Measurements from ENCODE around the gene RETSAT.
"Not testable (repeated sequence)": the region's sequence is repeated elsewhere in the genome, so short reads cannot be mapped to it uniquely, and the experiment has no call there.

Gene RETSAT

DNA sequence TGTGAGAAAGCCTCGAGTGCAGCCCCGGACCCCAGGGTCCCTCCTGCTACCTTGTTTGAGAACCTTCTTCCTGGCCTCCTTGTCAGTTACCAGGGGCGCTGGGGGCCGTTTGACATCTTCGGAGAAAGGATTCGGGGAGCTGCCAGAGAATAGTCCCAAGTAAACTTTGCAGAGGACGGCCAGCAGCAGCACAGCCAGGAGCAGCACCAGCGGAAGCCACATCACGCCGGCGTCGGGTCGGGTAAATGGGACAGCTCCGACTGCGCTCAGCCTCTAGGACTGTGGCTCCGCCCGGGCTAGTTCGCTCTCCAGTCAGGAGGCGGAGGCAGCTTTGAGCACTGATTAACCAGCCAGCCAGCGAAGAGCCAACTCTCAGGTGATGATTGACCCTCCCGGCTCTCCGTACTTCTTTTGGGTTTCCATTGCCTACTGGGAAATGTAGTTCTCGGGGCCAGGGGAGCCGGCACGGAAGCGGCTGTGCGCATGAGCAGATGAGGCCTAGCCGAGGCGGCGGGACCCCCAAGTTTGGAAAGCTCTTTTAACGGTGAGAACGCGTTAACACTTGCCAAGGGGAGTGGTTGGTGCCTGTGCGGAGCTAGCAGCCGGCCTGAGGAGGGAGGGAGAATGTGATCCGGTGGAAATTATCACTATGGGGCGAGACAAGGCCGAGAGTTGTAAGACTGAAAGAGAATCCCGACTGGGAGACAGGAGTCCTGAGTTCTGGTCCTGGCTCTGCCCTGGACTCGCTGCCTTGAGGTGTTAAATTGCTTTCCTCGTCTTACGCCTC is at the start of gene RETSAT, which contains the start of gene ELMOD3:
RETSAT (minus strand) TSS at position 243 of the 787 bp plus-strand sequence; CDS start at position 222, 21 bp downstream.
ELMOD3 (plus strand) TSS at position 484 of the 787 bp plus-strand sequence. CDS start 2,430 bp downstream, outside the sequence.
- DNase-seq, result peak; percentile 87

DNA sequence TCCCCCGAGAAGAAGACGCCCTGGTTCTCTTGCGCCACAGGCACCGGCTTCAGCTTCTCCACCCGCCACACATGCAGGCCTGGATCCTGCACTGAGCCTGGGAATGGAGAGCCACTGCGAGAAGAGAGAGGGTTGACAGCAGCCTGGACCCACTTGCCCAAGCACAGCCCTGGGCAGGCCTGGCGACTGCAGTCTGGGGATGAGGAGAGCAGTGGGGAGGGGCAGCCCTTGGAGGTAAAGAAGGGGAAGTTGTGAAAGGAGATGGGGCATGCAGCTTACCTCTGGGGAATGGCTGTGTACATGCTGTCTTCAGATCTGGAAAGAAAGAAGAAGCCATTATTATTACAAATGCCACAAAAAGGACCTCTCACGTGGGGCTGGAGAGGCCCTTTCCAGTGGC is 47.5 kb upstream of the RETSAT start:
- DNase-seq, result no peak

DNA sequence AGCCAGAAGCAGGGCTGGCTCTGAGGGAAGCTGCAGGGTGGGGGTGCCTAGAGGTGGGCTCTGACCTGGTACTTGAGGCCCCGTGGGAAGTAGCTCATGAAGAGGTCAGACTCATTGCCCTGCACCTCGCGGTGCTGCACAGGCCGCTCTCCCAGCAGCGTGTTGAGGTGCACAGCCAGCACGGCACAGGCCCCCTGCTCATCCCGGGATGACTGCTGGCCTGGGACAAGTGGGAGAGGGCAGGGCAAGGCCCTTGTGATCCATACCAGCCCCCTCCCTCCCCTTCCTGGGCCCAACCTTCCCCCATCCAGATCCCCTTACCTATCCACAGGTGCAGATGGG is 47.1 kb upstream of the RETSAT start:
- no peak for DNase-seq

DNA sequence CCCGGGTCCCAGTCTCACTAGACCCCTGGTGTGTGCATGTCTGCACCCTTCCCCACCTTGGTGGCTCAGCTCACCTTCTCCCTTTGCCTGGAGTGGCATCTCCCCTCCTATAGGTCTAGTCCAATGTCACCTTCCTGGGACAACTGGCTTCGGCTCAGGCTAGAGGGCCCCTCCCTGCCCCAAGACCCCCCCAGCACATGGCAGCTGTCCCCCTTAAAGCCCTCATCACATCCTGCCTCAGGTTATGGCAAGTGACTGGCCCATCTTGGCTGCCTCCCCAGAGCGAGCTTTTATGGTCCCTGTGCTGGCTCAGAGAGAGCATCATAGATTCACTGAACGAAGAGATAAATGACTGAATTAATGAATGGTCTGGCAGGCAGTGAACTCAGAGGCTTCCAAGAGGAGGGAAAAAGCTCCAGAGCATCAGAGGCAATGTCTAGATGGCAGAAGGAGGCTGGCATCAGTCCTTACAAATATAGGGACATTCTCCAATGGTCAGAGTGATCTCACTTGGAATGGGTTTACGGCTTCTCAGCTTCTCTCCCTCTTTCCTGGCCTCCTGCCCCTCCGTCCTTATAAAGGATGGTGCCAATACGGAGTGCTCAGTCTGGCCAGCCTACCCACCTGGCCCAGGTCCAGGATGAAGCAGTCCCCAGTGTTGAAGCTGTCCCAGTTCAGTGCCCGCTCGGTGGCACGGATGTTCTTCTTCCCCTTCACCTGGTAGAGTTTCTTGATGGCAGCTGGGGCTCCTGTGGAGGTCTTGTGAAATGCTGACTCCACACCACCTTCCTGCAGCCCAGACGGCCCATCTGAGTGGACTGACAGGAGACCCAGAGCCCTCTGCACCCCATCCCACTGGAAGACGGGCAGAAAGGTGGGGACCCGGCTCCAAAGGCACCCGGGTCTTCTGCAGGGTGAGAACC is 46.5 kb upstream of the RETSAT start:
- DNase-seq, result no peak

DNA sequence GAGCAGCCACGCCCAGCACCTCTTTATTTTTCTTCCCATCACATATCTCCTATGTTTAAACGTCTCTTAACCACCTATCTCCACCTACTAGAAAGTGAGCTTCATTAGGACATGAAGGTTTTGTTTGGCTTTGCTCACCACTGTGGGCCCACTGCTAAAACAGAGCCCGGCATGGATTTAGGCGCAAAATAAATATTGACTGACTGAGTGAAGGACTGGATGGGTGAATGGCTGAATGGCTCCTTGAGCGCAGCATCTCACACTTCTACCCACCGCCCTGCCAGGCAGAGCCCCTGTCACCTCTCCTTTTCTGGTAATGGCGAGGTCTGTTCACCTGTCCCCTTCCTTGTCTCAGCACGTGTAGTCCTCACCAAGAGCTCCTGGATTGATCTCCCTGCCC is 45.7 kb upstream of the RETSAT start:
- no peak for DNase-seq

DNA sequence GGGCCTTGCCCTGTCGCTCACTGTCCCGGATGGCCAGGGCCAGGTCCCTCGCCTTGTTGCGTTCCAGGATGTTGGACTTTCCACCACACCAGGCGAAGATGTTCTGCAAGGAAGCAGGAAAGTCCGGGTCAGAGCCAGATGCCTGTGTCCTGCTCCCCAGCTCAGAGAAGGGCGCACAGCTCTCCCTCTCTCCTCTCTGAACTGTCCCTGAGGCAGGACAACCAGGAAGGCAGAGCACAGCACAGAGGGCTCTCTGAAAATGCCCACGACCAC is 44.8 kb upstream of the RETSAT start:
- DNase-seq, result no peak

DNA sequence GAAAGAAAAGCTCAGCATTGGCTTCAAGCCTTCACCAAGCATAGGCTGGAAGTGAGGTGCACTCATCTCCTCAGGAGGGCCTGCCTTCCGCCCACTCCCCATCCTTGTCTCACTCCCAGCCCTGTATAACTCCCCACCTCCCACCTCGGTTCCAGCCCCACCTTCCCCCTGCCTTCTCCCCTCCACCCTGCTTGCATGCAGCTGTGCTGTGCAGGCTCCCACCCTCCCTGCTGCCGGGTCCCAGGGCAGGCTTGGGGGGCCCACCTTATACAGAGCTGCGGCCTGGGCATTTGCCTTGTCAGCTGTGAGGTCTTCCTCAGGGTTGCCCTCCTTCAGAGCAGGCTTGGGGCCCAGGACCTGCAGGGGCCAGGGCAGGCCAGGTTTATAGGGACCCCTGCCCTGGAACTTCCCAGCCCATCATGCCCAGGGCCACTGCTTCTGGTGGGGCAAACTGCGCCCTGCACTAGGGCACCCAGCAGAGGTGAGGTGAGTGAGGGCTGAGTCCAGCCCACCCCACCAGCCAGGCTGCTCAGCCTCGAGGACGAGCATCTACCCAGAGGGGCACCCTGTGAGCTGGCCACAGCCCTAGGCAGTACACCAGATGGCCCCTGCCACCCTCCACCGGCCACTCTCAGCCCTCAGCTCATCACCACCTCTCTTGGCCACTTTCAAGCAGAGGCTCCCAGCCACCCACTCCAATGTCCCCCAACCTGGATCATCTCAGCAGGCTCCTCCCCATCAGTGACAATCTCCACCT is 44.3 kb upstream of the RETSAT start:
- DNase-seq, result no peak

DNA sequence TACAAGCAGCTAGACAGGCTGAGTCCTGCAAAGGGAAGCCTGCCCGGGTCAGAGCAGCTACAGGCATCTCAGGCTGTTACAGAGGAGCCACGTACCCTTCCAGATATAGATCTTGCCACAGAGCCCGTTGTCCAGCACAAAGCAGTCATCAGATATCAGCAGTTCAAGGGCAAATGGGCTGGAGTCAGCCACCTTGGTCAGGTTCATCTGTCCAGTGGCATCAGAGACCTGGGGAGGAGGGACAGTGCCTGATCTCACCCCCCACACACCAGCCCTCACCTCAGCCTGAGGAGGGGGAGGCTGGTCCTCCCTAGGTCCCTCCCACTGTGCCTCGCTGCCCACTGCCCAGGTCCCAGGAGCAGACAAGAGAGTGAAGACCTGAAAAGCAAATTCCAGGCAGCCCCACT is 43.6 kb upstream of the RETSAT start:
- no peak for DNase-seq

DNA sequence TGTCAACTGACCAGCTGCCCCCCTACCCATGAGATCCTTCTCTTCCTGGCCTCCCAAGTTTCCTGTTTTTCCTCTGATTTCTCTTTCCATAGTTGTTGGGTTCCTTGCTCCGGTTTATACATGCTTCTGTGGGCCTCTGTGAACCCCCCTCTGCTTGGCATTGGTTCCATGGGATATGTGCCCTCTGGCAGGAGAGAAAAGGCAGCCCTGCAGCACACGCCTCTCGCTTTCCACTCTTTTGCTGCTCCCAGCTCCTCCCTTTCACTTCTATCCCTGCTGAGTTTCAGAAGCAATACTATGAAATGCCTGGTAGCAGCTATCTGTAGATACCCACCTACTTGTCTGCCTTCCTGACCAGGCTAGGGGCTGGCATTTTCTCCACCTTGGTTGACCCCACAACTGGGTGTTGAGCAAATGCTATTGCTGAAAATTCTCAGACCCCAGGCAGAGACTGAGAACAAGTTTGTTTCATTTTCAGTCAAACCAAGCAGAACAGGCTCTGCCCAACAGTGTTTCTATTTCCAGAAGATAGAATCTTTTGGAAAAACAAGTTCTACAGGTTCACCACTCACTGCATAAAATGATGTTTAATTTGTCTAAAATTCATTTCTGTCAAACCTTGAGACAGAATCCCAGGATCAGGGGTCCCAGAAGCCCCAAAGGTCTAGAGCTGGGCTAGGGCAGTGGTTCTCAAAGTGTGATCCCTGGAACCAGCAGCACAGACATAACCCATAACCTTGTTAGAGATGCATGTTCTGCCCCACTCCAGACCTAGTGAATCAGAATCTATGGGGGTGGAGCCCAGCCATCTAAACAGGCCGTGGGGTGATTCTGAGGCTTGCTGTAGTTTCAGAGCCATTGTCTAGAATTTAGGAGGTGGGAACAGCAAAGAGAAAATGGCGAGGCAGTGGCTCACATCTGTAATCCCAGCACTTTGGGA is 42.5 kb upstream of the RETSAT start:
- DNase-seq, result no peak

DNA sequence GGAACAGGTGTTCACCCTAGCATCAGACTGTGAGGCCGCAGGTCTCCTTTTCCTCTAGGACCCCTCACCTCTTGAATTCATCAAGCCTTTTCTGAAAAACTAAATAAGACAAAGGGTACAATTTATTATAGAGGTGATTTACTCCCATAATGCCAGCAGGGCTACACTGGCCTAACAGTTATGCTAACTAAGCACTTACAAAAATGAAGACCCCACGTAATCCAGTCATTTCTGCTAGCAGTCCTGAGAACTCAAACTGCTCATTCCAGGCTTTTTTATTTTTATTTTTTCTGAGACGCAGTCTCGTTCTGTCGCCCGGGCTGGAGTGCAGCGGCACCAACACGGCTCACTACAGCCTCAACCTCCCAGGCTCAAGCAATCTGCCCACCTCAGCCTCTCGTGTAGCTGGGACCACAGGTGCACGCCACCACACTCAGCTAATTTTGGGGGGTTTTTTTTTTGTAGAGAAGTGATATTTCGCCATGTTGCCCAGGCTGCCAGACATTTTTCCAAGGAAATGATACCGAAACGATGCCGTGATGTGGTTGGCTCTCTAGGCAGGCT is 41.7 kb upstream of the RETSAT start:
- DNase-seq, result no peak

DNA sequence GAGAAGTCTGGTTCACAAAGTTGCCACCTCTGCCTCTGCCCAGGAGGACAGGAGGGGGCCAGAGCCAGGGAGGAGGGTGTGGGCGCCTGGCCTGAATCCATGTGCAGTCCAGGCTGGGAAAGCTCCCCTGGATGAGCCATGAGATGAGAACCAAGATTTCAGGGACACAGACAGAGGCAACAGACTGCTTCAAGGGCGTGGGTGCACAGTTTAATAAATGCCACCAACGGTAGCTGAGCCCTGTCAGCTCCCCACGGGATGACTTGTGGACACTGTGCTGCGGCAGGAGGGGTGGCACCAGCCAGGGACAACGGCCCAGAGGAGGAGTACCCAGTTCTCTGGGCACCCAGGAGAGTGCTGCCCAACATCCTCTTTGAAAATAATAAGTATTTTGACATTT is 40.6 kb upstream of the RETSAT start:
- no peak for DNase-seq

DNA sequence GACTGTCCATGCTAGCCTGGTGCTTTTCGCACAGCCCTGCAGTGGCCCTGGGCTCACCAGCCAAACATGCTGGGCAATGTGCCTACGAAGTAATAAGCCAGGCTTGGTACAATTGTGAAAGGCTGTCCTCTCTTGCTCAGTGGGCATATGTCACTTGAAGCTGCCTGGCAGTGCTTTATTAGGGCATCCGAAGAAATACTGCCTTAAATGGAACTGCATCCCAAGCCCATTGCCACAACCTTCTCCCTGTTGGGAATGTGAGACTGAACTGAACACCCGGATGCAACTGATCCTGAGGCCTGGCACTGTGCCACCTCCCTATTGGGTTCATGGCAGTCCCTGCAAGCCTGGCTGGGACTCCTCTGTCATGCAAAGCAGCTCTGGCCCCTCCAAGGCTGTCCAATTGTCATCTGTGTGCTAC is 39.9 kb upstream of the RETSAT start:
- DNase-seq, result no peak

DNA sequence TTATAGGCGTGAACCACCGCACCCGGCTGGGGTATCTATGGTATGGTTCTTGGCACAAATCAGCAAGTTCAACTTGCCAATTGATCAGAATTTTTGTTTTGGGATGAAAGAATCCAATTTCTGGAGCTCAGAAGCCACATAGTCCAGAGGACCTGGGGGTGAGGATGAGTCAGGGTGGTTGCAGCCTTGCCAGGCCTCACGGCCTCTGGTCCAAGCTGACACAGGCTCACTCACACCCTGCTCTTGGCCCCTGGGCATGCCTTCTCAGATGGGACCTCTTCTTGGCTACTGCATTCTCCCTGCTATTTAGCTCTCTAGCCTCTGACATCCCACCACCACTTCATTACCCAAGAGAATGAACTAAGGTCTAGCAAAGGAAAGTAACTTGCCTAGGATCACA is 39.5 kb upstream of the RETSAT start:
- no peak for DNase-seq

DNA sequence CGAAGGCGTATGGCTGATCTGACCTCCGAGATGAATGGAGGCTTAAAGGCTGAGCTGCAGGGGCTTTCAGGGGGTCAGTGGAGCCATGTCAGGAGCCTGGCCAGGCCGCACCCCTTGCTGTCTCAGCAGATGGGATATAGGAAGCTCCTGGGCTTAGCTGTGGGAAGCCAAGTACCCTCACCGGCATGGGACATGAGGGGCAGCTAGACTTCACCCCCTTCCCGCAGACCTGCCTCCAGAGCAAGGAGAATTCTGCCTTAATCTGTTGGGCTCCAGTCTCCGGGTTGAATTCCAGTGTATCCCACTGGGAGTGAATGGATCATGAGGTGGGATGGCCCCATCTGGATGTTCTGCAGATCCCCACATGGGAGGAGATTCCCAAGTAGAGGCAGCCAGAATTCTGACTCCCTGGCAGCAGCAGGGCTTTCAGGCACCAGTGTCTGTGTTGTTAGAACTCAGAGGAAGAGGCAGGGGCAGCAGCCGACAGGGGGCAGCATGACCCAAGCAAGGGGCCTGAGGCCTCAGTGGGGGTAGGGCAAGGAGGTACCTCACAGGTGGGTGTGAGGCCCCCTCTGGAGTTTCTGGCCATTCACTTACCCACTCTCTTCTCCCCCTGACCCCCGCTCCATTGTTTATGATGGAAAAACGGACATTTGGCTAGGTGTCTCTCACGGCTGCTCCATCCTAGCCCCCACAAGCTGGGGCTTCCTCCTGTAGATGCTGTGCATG is 36.8 kb upstream of the RETSAT start:
- peak; percentile 72 for DNase-seq

DNA sequence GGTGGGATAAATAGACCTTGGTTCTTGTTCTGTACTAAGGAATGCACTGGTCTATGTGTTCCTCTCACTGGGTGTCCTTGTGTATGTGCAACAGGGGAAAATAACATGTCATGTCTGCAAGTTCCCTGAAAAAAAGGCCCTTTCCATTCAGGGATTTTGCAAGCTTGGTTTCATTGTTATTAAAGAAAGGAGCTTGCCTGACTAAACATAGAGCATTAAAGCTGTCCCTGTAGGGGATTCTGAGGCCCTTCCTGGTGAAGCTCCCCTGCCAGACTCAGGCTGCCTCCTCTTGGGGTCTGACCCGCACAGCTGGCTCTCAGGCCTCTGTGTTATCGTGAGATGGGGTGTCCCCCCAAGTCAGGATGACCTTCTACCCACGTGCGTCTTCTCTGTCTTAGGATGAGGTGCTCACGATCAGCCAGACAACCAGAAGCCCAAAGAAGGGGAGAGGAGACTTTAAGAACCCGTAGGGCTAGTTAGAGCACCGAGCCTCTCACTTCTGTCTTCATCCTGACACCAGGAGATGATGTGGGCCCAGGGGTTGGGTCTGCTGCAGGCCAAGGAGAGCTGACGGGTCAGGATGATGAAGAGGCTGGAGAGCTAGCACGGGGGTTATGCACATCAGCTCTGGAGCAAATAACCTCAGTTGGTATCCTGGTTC is 34.7 kb upstream of the RETSAT start:
- no peak for DNase-seq

DNA sequence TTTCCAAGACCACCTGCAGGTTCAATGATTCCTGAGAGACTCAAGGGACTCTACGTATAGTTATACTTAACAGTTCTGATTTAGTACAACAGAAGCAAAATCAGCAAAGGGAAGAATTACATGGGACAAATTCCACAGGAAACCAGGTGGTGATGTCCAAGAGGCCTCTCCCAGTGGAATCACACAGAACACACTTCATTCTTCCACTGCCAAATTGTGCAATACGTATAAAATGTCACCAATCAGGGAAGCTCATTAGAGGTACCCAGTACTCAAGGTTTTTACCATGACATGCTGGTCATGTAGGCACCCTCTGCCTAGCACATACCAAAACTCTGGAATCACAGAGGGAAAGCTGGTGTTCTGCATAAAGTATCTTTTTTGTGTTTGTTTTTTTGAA is 33.4 kb upstream of the RETSAT start:
- DNase-seq, result no peak

DNA sequence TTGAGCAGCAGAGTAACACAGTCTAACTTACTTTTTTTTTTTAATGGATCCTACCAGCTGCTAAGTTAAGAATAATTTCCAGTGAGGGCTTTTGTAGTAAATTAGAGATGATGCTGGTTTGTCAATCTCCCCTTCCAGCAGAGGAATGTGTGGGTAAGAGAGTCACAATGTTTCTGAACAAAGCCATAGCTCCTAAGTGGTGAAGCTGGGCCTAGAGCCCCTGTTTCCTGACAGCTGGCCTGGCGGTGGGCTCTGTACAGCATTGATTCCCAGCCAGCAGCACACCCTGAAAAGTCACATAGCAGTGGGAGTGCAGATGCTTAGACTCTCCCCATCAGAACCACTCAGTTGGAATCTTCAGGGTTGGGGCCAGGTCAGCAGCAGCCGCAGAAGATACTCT is 31.4 kb upstream of the RETSAT start:
- no peak for DNase-seq

DNA sequence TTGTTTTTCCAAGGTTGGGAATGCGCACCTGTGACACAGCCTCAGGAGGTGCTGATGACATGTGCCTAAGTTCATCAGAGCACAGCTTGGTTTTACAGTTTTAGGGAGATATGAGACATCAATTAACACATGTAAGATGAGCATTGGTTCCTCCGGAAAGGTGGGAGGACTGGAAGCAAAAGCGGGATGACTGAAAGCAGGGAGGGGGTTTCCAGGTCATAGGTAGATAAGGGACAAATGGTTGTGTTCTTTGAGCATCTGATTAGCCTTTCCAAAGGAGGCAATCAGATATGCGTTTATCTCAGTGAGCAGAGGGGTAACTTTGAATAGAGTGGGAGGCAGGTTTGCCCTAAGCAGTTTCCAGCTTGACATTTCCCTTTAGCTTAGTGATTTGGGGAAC is 29.5 kb upstream of the RETSAT start:
- DNase-seq, result no peak

DNA sequence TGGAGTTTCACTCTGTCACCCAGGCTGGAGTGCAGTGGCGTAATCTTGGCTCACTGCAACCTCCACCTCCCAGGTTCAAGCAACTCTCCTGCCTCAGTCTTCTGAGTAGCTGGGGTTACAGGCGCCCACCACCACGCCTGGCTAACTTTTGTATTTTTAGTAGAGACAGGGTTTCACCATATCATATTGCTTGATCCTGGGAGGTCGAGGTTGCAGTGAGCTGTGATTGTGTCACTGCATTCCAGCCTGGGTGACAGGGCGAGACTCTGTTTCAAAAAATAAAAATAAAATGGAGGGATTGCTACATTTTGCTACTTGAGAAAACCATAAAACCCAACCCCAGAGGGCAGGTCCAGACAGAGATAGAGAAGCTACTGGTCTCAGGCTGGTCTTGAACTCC is 28.8 kb upstream of the RETSAT start:
- DNase-seq, result not testable (repeated sequence)

DNA sequence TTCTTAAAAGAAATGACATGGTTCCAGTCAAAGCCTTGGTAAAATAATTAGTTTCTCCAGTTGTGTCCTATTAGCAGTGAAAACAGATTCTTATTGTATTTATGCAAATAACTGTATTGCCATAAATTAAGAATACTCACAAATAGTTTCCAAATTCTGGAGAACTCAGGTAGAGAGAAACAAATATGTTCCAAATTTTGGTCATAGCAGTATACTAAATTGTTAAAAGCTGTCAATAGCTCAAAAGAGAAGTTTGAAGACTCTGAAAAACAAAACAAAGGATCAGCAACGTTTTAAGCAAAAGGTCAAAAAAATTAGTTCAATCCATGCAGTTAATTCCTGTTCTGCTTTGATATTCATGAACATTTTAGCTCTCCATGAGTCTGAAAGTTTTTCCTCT is 25.7 kb upstream of the RETSAT start:
- no peak for DNase-seq

DNA sequence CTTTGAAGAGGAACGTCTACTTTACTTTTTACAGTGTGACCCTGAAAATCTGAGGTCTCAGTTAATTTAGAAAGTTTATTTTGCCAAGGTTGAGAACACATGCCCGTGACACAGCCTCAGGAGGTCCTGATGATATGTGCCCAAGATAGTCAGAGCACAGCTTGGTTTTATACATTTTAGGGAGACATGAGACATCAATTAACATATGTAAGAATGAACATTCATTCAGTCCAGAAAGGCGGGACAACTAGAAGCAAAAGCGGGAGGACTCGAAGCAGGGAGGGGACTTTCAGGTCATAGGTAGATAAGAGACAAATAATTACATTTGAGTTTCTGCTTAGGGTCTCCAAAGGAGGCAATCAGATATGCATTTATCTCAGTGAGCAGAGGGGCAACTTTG is 23.9 kb upstream of the RETSAT start:
- DNase-seq, result no peak

Data from 8988T (cell line).